Measurements from ENCODE around the gene TESMIN. TPM values are rescaled to one million over a fixed set of nuclear protein-coding genes. Genes with fewer than 3 reads are reported as not detected.

Gene TESMIN
- total and polyA plus RNA-seq, 2 of the 4 experiments (the other 2 are of a cell fraction), result 0.90 to 2.2 TPM

DNA sequence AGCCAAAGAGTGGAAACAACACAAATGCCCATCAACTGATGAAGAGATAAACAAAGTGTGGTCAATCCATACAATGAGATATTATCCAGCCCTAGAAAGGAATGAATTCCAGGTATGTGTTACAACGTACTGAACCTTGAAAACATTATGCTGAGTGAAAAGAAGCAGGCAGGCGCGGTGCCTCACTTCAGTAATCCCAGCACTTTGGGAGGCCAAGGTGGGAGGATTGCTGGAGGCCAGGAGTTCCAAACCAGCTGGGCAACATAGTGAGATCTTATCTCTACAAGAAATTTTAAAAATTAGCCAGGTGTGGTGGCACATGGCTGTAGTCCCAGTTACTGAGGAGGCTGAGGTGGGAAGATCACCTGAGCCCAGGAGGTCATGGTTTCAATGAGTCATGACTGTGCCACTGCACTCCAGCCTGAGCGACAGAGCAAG, 24.6 kb upstream of the TESMIN start:
- no peak overlapping the region for H4K5ac ChIP-seq (ENCODE audit: low read depth, low read length)
- ChIA-PET POLR2A (ENCODE audit: unreplicated experiment) (no interaction called here), CTCF (no interaction called here)
- dilution Hi-C loops (cut with HindIII; ENCODE audit: low sequenced_read_pairs, unreplicated experiment) (no loop called here), in situ Hi-C loops (cut with MboI; ENCODE audit: low sequenced_read_pairs) (no loop called here), intact Hi-C loops (cut with micrococcal nuclease) (no loop called here)
- no peaks in the 10 kb centered on the region for H3K79me1 ChIP-seq (ENCODE audit: low read depth in 1 of 2, low read length in 2 of 2)
- no peak for ATAC-seq (ENCODE audit: low read depth)
- peaks cover 2% of the 10 kb centered on the region; the same call in 1 of the 2 replicates for H3K4me1 ChIP-seq (ENCODE audit: control insufficient read depth, insufficient read depth, low read length)
- no peaks in the 10 kb centered on the region; the same call in 1 of the 2 replicates for H4K20me1 ChIP-seq (ENCODE audit: insufficient read depth, low read length)
- no peaks in the 10 kb centered on the region for H3K9me3 ChIP-seq (ENCODE audit: control insufficient read depth, insufficient read depth, low read length)
- H3K4ac ChIP-seq (ENCODE audit: low read depth, low read length), result no peak overlapping the region
- DNase-seq, result no peak
- H2AK9ac ChIP-seq (replicated peaks; ENCODE audit: low read depth, low read length, poor library complexity), result no peak overlapping the region
- no peak overlapping the region for H3K23ac ChIP-seq (ENCODE audit: low read depth, low read length)
- H2BK20ac ChIP-seq (ENCODE audit: low read depth, low read length), result no peak overlapping the region
- H4K8ac ChIP-seq (ENCODE audit: low read depth in 2 of 2, low read length in 2 of 2), result no peak overlapping the region
- no peak overlapping the region for H3K9ac ChIP-seq (ENCODE audit: low read depth, low read length)
- H2BK15ac ChIP-seq (ENCODE audit: low read depth, low read length), result no peak overlapping the region
- BruUV-seq (replicated peaks), result no TSS peak
- no peak overlapping the region for H3K4me2 ChIP-seq (ENCODE audit: low read depth, low read length)
- no peak overlapping the region for H2BK5ac ChIP-seq (ENCODE audit: low read depth, low read length, poor library complexity, severe bottlenecking)
- H3K18ac ChIP-seq (ENCODE audit: low read depth, low read length), result no peak overlapping the region
- no peak overlapping the region for H4K91ac ChIP-seq (ENCODE audit: insufficient read depth, low read depth, low read length)
- H3K27ac ChIP-seq (ENCODE audit: insufficient read depth, low read length), result no peak overlapping the region
- no peak overlapping the region for H3K4me3 ChIP-seq (ENCODE audit: insufficient read depth, low read depth, low read length)
- no peak overlapping the region for H2AK5ac ChIP-seq (ENCODE audit: low read depth, low read length)
- WGBS, 2 experiments (ENCODE audit: extremely low coverage in 2 of 2, insufficient read length in 1 of 2), result 100% methylated on average over 2 of the region's 4 CpGs; no CpG with 5 or more reads in 1 of the 2 experiments
- H3K9me1 ChIP-seq (ENCODE audit: insufficient read depth, low read length), result no peaks in the 10 kb centered on the region
- no peaks in the 10 kb centered on the region for H3K27me3 ChIP-seq (ENCODE audit: control insufficient read depth, insufficient read depth, low read length)
- TF ChIP-seq, protein P1, sequence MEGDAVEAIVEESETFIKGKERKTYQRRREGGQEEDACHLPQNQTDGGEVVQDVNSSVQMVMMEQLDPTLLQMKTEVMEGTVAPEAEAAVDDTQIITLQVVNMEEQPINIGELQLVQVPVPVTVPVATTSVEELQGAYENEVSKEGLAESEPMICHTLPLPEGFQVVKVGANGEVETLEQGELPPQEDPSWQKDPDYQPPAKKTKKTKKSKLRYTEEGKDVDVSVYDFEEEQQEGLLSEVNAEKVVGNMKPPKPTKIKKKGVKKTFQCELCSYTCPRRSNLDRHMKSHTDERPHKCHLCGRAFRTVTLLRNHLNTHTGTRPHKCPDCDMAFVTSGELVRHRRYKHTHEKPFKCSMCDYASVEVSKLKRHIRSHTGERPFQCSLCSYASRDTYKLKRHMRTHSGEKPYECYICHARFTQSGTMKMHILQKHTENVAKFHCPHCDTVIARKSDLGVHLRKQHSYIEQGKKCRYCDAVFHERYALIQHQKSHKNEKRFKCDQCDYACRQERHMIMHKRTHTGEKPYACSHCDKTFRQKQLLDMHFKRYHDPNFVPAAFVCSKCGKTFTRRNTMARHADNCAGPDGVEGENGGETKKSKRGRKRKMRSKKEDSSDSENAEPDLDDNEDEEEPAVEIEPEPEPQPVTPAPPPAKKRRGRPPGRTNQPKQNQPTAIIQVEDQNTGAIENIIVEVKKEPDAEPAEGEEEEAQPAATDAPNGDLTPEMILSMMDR (conservative IDR thresholded peaks at IDR 0.05; ENCODE audit: low read depth, low read length), result no peak
- TF ChIP-seq MXI1 (IDR thresholded peaks at IDR 0.05; ENCODE audit: borderline replicate concordance, low read depth, low read length) (no peak), MAFK (IDR thresholded peaks at IDR 0.05; ENCODE audit: low read depth, low read length) (no peak), NFE2L2 (IDR thresholded peaks at IDR 0.05; ENCODE audit: low read depth, low read length) (no peak), RFX5 (IDR thresholded peaks at IDR 0.05; ENCODE audit: low read depth, low read length) (no peak), MAZ (IDR thresholded peaks at IDR 0.05; ENCODE audit: borderline replicate concordance, low read depth, low read length) (no peak), CEBPB (IDR thresholded peaks at IDR 0.05; ENCODE audit: low read depth, low read length) (no peak), RCOR1 (IDR thresholded peaks at IDR 0.05; ENCODE audit: insufficient replicate concordance, low read length) (no peak), SMC3 (IDR thresholded peaks at IDR 0.05; ENCODE audit: low read depth, low read length) (no peak), BHLHE40 (IDR thresholded peaks at IDR 0.05; ENCODE audit: low read depth, low read length) (no peak), POLR2A (IDR thresholded peaks at IDR 0.05; ENCODE audit: low read depth, low read length) (no peak), FOS (IDR thresholded peaks at IDR 0.05; ENCODE audit: low read depth, low read length) (no peak)
- TF ChIP-seq, protein P2, sequence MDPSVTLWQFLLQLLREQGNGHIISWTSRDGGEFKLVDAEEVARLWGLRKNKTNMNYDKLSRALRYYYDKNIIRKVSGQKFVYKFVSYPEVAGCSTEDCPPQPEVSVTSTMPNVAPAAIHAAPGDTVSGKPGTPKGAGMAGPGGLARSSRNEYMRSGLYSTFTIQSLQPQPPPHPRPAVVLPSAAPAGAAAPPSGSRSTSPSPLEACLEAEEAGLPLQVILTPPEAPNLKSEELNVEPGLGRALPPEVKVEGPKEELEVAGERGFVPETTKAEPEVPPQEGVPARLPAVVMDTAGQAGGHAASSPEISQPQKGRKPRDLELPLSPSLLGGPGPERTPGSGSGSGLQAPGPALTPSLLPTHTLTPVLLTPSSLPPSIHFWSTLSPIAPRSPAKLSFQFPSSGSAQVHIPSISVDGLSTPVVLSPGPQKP (IDR thresholded peaks at IDR 0.05; ENCODE audit: borderline replicate concordance, low read depth, low read length), result no peak
- TF ChIP-seq, protein P3, sequence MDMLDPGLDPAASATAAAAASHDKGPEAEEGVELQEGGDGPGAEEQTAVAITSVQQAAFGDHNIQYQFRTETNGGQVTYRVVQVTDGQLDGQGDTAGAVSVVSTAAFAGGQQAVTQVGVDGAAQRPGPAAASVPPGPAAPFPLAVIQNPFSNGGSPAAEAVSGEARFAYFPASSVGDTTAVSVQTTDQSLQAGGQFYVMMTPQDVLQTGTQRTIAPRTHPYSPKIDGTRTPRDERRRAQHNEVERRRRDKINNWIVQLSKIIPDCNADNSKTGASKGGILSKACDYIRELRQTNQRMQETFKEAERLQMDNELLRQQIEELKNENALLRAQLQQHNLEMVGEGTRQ (IDR thresholded peaks at IDR 0.05; ENCODE audit: low read depth, low read length), result no peak
- peaks cover 66% of the 10 kb centered on the region for H3K36me3 ChIP-seq (ENCODE audit: control insufficient read depth, insufficient read depth, low read length)
- no peak overlapping the region for H3K14ac ChIP-seq (replicated peaks; ENCODE audit: low read depth, low read length)
- H2AFZ ChIP-seq (replicated peaks; ENCODE audit: low read length, poor library complexity), result no peak overlapping the region
- H2BK120ac ChIP-seq (ENCODE audit: low read depth, low read length), result no peak overlapping the region
- no peak overlapping the region for H3K56ac ChIP-seq (ENCODE audit: extremely low read depth, insufficient read depth, low read length)

All from IMR-90 (cell line).